HG02763 (cell line): ENCODE results near the gene TNFSF13B.

Source experiments
- ATAC-seq: cut with Tn5 transposase; IDR thresholded peaks from one replicate; pipeline ENCODE4 v1.9.1; 2021; ENCODE audit warnings: mild to moderate bottlenecking, moderate library complexity; ENCODE audit not compliant: unreplicated experiment

Gene TNFSF13B

DNA sequence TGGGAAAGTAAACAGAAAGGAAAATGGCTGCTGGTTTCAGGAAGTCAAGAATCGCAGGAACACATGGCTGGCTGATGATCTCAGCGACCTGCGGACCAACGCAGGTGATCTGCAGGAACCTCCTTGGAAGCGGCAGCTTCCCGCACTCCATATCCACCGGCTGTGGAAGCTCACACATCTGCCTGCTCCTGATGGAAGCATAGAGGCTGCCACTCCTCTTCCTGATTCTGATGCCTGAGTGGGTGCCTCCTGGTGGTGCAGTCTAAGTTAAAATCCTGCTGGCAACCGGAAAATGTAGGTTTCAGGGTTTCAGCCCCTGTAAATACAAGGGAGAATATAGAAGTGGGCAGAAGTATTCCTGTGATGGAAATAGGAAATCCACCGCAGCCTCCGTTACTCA is 75.5 kb downstream of the TNFSF13B start:
- ATAC-seq, result no peak

DNA sequence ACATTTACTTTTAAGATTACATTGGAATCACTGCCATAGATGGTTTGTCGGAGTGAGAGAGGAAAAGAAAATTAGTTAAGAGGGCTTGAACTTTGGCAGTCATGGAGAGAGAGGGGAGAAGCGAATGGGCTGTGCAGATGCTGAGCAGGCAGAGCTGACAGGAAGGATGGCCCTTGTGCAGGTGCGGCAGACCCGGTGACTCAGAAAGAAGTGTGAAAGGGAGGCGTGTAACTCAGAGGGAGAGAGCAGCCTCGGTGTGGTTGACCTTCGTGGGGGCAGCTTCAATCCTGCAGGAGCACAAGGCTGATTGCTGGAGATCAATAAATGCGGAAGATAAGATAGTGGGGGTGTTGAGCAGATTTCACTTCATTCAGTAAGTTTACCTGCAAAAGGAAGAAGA is 76.9 kb downstream of the TNFSF13B start:
- no peak for ATAC-seq

DNA sequence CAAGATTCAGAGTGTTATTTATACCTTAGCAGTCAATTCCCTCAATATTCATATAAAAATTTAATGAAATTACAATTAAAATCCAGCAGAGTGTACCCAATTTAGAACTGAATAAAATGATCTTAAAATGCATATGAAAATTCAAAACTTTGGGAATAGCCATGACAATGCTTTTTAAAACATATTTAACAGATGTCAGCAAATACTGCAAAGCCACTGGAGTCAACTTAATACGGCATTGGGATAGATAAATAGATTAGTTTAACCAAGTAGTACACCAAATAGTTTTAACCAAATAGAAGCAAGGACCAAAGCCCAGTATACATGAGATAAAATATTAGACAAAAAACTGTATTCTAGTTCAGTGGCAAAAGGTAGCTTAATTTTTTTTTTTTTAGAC is 79.8 kb downstream of the TNFSF13B start:
- no peak for ATAC-seq

DNA sequence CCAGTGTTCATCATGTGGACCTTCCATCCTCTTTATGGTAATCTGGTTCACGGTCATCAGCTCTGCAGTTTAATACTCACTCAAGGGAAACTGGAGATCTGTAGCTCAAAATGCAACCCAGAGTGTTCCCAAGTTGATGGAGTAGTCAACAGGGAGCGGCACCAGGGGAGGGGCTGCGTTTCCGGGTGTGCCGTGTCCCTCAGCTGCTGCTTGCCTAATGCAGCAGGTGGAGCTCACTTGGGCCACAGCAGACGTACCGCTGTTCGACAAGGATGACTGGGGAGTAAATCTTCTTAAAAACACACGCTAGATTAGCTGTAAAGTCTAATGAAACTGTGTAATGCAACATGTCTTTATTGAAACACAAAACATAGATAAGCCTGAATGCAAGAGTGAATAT is 81.1 kb downstream of the TNFSF13B start:
- ATAC-seq, result no peak

DNA sequence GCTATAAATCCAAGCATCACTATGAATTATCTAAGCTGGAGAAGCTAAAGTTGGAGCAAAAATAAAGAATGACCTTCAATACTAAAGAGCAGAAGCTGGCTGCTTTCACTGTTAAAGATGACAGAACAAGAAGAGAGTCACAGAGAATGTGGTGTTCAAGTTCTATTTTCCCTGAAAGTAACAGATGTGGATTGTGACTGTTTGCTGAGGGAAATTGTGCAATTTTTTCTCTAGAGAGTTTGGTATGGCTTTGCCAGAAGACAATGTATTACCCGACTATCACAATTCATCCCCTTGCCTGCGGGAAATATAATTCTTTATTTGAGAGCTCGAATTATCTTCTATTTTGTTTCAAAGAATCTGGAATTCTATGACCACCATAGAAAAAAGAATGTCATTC is 83.1 kb downstream of the TNFSF13B start:
- no peak for ATAC-seq

DNA sequence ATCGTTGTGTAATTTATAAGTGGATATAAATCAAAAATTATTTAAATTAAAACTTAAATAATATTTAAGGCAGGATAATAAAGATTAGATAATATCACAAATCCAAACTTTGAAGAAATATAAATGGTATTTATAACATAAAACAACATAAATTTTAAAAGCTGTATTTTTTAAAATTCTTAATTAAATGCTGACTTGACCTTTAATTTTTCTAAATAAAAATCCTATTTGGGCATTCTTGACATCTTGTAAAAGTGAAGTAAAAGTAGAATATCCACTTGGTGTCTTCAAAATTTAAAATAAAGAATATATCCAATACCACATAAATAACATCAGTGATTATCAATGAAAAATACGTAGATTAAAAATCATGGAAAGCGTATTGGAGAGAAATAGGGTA is 87.7 kb downstream of the TNFSF13B start:
- no peak for ATAC-seq
